ENCODE measurements around the gene TTC7B.

DNA sequence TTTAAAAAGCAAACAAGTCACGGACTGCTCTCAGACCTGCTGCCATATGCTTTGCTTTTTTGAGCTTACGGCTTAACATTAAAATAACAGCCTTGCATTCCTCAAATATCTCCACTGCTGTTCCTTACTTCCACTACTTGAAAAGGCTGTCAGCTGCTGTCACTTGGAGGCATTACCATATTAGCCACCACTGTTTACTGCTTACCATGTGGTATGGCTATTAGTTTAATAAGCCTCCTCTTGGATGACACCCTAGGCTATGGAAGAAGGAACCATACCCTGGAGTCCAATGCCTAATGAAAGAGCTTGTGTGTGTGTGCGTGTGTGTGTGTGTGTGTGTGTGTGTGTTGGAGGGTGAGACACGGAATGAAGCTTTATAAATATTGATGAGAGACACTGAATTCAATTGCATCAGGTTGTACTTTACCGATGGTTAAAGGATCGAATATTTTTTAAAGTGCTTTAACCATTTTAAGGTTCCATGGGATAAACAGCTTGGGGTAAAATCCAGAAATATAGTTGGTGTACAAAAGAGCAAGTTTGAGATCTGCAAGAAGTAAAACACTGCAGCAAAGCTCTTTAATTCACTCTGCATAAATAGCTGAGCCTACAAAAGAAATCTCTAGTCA lies 174.5 kb downstream of the TTC7B start:
- TF ChIP-seq YY1 (IDR thresholded peaks at IDR 0.05; ENCODE audit: low read depth, low read length) (no peak), RBBP5 (IDR thresholded peaks at IDR 0.05; ENCODE audit: borderline replicate concordance, low read depth, low read length) (no peak), POLR2A (IDR thresholded peaks at IDR 0.05; ENCODE audit: control extremely low read depth in 1 of 2, low read depth in 2 of 2, low read length in 2 of 2) (no peak), CHD1 (IDR thresholded peaks at IDR 0.05; ENCODE audit: low read depth, low read length) (no peak), SRF (IDR thresholded peaks at IDR 0.05; ENCODE audit: low read depth, low read length) (no peak), EP300 (IDR thresholded peaks at IDR 0.05; ENCODE audit: borderline replicate concordance in 1 of 2, low read depth in 2 of 2, low read length in 2 of 2) (no peak), JUND (IDR thresholded peaks at IDR 0.05; ENCODE audit: low read length) (no peak), CTBP2 (IDR thresholded peaks at IDR 0.05; ENCODE audit: borderline replicate concordance, insufficient read depth, insufficient read length, low read length) (no peak)
- TF ChIP-seq, protein P1, sequence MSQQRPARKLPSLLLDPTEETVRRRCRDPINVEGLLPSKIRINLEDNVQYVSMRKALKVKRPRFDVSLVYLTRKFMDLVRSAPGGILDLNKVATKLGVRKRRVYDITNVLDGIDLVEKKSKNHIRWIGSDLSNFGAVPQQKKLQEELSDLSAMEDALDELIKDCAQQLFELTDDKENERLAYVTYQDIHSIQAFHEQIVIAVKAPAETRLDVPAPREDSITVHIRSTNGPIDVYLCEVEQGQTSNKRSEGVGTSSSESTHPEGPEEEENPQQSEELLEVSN (IDR thresholded peaks at IDR 0.05) = no peak
- TF ChIP-seq, protein P2, sequence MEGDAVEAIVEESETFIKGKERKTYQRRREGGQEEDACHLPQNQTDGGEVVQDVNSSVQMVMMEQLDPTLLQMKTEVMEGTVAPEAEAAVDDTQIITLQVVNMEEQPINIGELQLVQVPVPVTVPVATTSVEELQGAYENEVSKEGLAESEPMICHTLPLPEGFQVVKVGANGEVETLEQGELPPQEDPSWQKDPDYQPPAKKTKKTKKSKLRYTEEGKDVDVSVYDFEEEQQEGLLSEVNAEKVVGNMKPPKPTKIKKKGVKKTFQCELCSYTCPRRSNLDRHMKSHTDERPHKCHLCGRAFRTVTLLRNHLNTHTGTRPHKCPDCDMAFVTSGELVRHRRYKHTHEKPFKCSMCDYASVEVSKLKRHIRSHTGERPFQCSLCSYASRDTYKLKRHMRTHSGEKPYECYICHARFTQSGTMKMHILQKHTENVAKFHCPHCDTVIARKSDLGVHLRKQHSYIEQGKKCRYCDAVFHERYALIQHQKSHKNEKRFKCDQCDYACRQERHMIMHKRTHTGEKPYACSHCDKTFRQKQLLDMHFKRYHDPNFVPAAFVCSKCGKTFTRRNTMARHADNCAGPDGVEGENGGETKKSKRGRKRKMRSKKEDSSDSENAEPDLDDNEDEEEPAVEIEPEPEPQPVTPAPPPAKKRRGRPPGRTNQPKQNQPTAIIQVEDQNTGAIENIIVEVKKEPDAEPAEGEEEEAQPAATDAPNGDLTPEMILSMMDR (IDR thresholded peaks at IDR 0.05; ENCODE audit: control extremely low read depth in 1 of 3, insufficient read depth in 1 of 3, low read depth in 1 of 3, low read length in 3 of 3) = no peak
- TF ChIP-seq, protein P3, sequence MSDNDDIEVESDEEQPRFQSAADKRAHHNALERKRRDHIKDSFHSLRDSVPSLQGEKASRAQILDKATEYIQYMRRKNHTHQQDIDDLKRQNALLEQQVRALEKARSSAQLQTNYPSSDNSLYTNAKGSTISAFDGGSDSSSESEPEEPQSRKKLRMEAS (IDR thresholded peaks at IDR 0.05) = peak; percentile 73
